Hepatocyte (in vitro differentiated cells): ENCODE measurements around the gene HK2.

ENCODE experiments used
- CTCF ChIP-seq: fragments of 200-600 bp; sonication (generic); IDR thresholded peaks from 2 replicates; pipeline ENCODE4 v1.5.1; 2016; ENCODE audit warnings: antibody characterized with exemption, mild to moderate bottlenecking; ENCODE audit not compliant: poor library complexity
- EZH2 ChIP-seq: fragments of 200-600 bp; sonication (generic); IDR thresholded peaks from 2 replicates; pipeline ENCODE4 v1.6.1; 2016; ENCODE audit warnings: antibody characterized with exemption, mild to moderate bottlenecking, borderline replicate concordance
- EZH2phosphoT487 ChIP-seq: fragments of 200-600 bp; sonication (generic); IDR thresholded peaks from one replicate; pipeline ENCODE4 v1.6.1; 2018; ENCODE audit warnings: antibody characterized with exemption, mild to moderate bottlenecking, low read depth, moderate library complexity; ENCODE audit not compliant: unreplicated experiment, severe bottlenecking

GRCh38 chr2:74834792-74835755 lies 1.1 kb downstream of the HK2 start:
- no peak for TF ChIP-seq CTCF
- no peak for TF ChIP-seq EZH2
- no peak for TF ChIP-seq EZH2phosphoT487
